ENCODE measurements around the gene KCNJ15.
"Not testable (repeated sequence)": the region's sequence is repeated elsewhere in the genome, so short reads cannot be mapped to it uniquely, and the experiment has no call there.

The KCNJ15 gene

DNA sequence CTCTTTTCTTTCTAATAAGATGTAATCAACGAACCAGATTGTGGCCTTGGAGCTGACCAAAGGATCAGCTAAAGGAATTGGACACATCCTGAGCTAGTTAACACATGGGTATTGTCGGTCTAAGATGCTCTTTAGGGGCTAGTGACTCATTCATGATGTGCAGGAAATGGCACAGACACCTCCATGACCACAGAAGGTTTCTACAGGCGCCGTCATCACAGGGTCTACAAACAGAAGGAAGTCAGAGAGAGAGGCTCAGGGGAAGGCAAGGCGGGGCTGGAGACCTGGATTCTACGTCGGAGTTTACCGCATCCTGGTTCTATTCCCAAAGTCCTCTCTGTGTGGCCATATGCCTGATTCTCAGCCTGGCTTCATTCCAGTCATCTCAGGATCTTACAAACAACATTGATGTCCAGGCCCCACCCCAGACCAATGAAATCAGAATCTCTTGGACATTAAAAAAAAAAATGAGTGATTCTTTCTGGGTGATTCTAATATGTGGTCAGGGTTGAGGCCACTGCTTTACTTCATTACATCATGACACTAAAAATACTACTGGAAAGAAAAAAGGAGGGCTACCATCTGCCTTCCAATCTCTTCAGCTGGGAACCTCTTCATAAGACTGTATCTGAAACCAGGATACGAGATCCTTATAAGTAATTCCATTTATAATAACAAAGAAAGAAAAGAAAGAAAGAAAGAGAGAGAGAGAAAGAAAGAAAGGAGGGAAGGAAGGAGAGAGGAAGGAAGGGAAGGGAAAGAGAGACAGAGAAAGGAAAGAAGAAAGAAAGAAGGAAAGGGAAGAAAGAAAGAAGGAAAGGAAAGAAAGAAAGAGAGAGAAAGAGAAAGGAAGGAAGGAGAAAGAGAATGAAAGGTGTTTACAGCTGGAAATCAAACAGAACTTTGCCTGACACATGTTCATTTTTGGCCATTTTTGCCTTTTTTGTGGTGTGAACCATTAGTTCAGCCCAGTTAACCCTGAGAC, 11.6 kb upstream of the KCNJ15 start:
- no peak for DNase-seq

DNA sequence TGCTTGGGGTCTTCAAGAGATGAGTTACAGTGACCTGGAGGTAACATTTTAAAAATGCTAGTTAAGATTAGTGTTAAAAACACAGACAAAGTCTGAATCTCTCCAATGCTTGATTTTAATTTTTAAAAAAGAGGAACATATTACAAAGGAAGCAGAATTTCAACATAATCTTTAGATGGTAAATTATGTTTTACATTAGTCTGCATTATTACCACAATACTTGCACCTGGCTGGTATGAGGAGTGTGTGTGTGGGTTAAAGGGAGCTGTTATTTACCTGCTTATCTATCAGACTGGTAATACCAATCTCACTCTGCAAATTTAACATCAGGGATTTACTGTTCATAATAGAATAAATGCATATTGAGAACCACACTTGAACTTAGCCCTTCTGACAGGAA, 10.3 kb upstream of the KCNJ15 start:
- no peak for DNase-seq

DNA sequence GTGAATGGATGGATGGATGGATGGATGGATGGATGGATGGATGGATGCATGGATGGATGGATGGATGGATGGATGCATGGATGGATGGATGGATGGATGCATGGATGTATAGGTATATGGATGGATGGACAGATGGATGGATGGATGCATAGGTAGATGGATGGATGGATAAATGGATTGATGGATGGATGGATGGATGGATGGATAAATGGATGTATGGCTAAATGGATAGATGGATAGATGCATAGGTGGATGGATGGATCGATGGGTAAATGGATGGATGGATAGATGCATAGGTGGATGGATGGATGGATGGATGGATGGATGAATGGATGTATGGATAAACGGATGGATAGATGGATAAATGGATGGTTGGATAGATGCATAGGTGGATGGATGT, 9.7 kb upstream of the KCNJ15 start:
- not testable (repeated sequence) for DNase-seq

DNA sequence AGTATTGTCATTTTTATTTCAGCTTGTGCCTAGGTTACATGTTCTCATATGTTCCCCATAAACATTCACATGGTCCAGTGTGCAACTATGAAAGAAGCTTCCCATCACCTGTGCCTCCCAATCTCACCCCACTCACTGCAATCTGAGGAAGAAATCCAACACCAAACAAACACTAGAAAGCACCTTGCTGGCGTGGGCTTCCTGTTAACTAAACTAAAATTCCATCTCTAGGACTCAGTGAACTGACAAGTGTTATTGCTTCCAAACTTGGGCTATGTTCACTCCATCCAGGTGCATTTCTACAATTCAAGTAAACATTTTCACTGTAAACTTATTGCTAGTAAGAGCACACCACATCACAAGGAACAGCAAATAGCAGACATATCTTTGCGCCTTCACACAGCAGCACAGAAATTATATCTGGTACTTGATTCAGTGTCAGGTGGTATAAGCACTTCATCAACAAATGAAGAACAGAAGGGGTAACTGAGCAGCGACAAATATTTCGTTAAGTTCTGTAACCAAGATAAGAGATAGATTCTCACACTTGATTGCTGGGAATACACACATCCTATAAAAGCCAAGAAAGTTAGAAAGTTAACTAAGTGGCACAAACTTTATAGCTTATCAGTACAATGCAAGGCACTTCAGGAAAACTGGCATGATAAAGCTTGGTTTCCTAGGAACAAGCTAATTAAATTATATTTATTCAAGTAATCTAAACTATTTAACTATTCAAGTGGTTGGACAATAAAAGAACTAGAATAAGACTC, 8.9 kb upstream of the KCNJ15 start:
- no peak for DNase-seq

DNA sequence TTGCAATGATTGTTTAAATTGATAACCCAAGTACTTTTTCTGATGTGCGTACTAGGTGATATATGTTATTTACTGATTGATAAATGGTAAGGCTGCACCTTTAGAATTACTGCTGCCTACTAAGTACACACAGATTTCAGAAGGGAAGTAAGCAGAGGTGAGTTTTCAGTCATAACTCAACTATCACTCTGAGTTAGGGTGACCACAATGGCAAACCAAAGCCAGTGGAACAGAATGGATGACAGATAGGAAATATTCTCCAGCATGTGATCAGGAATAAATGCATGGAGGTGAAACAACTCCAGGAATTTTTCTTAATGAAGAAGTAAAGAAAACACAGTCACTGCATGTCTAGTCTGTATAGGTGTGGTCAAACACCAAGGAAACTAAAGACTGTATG, 7.5 kb upstream of the KCNJ15 start:
- no peak for DNase-seq

DNA sequence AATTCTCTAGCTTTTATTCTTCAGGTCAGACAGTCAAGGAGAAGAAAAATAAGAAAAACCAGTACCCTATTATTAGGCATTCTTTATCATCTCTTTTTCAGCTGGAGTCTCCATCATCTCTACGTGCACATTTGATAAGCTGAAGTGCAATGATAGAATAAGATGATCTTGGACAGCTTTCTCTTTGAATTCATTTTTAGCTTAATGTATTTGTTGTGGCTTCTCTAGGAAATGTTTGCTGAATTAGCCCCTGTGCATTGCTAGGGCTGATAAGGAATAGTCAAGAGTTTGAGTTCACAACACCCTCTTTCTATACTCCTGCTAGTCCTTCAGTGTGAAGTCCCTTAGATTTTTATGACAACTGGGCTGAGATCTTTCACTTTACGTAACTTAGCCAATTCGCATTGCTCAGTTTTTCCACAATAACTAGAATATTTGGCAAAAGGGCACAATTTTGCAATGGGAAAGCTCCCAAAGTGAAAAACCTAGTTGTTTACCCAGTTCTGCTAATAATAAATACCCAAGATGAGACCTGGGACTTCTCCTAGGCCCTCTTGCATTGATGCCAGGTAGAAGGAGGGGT, 7.0 kb upstream of the KCNJ15 start:
- DNase-seq, result no peak

DNA sequence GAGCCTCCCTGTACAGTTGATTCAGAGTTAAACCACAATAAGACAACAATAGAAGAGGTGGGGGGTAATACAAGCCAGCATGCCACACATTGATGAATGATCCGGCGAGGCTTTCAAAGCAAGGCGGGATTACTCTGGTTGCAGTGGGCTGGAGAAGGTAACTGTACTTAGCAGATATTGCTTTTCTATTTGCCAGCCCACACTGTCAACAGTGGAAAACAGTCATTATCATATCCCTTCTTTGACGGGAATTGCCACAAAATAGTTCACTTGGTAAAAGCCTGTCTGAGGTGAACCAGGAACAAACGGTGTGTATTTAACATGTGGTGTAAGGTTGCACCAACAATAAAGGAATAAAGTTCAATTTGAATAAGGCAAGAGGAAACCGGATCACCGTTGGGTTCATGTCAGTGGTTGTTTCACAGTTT, 5.8 kb upstream of the KCNJ15 start:
- DNase-seq, result no peak

DNA sequence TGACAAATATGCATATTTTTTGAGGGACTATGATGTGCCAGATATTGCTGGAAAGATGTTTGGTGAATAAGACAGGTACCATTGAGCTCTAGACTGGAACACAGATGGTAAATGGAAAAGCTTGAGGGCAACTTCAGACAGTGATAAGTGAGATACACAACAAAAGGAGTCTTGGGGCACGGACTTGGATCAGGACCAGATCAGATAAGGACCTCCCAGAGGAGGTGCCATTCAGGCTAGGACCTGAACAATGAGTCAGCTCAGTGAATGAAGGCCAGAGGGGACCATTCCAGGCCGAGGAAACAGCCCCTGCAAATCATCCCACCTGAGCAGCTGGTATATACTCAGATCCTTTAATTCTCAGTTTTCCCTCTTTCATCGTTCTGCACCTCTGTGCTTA, 1.8 kb upstream of the KCNJ15 start:
- no peak for DNase-seq

DNA sequence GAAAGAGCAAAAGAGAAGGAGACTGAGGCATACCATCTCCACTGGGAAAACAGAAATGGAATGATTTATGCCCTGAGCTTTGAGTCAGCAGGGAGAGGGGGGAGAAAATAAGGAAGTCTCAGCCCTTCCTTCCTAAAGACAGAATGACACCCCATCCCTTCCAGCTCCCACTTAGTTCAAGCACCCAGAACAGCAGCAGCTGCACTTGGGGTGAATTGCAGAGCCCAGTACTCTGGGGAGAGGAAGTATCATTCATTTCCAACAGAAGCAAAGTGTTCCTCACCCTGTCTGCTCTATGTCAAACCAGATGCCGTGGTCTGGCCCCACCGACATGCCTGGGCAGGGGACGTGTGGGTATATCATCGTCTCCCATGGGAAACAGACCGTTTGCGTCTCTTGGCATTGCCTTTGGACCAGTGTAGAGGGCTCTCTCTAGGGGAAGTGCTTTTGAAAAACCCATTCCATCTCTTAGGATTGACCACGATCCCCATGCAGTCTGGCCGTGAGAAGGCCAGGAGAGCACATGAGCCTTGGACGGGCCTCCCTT, 1.1 kb upstream of the KCNJ15 start:
- DNase-seq, result no peak

DNA sequence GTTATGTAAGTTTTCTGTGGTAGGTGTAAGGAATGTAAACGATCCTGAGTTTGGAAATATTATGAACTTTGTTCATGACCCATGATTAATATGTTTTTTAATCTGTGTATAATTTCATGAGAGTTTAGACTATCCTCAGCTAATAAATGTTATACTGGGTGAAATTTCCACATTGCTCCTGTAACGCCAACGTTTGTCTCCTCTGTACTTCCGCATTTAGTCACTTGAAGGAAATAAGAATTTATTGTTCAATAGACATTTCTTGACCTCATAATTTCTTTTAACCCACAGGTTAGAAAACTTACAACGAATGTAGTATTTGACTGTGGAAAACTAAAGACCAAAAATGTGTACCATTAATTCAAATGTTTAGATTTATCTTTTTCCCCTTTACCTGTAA, 876 bp downstream of the KCNJ15 start:
- no peak for DNase-seq

DNA sequence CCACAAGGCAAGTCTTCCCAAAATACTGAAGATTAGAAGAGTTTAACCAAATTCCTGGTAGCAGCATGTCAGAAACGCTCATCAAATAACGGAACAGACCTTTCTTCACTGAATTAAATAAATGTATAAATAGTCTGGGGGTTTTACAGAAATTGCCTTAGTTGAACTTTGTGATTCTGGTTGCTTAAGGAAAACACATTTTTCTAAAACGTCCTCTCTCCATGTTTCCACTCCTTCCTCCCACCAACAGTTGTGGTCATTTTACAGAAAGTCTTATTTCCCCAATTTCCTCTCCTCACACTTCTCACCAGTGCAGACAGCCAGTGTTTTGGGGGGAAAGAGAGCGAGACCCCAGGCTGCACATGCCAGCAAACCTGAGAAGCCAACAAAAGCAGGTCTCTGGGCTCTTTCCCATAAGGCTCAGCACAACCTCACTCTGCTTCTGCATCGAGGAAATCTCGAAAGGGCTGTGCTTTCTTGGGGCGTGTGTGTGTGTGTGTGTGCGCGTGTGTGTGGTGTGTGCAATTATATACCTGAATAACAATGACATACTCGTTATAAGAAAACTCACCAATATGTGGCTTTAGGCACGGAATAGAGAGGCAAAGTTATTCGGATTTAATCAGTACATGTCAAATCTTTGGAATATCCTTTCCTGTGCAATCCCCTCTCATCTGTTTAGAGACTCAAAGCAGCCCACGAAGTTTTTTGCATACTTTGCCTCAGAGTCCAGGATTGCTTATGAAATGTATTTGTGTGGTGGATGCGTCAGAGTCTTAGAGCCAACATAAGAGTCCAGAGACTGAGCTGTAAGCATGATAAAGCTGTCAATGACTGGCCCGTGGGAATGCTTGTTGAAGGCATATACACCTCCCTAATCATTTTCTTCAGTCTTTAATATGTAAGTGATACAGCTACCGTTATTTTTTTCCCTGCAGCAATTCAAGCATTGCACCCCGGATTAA, 2.0 kb downstream of the KCNJ15 start:
- no peak for DNase-seq

DNA sequence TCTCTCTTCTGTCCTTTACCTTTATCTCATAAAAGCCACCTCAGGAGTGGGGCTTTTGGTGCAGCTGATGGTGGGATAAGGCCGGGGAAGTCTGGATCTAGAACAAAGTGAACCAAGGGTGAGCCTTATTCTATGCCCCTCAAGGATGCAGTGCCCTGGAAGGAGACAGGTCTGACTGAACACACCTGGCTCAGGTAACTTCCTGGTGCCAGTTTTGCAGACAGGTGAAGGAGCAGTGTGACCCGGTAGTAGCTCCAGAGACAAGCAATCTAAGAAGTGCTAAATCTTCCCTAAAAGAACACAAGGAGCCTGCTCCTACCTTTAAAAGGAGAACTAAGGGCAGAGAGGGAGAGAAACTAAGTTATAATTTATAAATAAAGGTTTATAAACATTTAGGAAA, 2.9 kb downstream of the KCNJ15 start:
- no peak for DNase-seq

DNA sequence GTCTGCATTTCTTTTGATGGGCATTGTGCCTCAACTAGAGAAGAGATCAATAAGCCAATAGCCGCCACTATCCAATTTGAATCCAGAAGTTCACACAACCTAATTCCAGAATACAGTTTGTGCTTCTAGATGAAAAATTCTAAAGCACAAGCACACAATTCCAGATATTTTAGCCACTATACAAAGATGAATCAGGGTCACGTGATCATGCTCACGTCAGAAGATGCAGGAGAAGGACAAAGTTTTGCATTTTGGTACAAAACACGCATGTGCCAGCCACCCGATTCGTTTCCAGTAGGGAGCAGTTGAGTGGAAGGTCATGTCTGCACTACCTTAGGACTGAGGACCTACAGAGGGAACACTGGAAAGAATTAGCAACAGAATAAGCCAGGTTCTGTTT, 3.6 kb downstream of the KCNJ15 start:
- DNase-seq, result no peak

DNA sequence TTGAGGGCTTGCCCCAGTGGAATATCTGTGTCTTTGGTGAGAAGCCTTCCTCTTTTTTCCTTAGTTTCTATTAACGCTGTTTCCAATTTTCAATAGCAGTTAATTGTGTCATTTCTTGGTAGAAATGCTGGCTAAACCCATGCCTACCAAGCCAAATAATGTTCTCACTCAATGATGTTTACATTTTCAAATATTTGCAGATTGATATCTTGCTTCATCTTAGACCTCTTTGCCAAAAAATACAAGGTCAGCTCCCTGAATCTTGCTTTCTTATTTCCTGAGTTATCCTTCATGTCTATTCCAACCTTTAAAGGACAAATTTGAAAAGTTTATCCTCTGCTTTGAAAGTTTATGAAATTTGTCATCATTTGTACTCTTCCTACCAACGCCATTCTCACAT, 5.1 kb downstream of the KCNJ15 start:
- DNase-seq, result no peak

DNA sequence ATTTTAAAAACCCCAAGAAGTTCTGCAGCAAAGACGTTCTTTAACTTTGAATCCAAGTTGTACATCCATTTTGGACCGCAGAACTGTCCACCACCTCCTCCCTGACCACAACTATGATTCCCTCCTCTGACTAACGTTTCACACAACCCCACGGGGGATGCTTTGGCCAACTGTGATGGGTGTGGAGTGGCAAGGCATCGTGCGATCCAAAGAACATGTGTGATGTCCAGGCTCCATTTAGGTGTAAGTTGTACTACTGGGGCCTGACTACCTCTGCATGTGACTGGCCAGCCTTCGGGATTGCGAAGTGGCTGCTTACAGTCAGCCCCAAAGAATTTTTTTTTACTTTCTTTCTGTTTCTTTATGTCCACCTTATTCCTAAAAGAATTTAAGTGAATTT, 6.7 kb downstream of the KCNJ15 start:
- DNase-seq, result no peak

DNA sequence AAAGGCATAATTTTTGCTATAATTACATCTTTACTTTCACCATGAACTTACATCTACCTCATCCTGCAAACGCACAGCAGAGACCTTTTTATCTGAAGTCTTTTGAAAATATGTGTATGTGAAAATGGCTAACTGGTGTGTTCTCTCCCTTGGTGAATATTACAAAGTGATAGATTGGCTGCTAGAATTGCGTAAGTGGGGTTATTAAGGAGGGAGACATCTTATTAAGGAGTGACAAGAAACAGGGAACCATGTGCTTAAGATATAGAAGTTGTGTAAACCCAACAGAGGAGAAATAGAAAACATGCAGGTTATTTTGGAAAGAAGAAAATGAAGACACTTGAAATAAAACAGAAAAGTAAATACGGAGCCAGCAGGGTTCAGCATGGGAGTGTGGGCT, 7.8 kb downstream of the KCNJ15 start:
- no peak for DNase-seq

DNA sequence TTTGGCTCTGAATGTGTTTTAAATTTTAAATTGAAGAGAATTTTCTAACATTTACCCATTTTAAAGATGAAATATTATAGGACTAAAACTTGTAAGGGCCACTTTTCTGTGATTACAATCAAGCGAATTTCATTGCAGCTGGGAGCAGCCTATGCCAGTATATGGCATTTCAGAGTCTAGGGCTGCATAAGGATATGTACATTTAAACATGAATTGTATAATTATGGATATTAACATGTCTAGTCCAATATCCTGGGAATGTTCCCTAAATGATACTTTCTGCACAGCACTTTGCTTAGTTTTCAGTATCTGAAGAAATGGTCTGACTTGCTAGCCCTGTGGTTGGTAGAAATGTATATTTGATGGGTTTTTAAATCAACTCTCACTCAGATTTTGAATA, 8.4 kb downstream of the KCNJ15 start:
- no peak for DNase-seq

DNA sequence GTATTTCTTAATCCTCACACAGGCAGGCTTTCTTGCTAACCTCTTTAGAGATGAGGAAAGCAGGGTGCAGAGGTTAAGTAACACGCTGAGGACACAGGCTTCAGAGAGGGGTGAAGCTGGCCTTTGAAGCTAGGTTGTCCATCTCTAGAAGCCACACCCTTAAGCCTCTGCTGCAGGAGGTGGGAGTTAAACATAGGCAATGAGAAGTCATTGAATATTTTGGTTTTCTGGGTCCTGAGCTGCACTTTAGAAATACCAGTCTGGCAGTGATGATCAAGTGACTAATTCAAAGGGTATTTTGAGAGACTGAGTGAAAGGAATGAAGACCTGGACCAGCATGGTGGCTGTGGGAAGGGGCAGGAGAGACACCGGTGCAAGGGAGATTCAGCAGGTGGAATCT, 9.9 kb downstream of the KCNJ15 start:
- DNase-seq, result no peak

DNA sequence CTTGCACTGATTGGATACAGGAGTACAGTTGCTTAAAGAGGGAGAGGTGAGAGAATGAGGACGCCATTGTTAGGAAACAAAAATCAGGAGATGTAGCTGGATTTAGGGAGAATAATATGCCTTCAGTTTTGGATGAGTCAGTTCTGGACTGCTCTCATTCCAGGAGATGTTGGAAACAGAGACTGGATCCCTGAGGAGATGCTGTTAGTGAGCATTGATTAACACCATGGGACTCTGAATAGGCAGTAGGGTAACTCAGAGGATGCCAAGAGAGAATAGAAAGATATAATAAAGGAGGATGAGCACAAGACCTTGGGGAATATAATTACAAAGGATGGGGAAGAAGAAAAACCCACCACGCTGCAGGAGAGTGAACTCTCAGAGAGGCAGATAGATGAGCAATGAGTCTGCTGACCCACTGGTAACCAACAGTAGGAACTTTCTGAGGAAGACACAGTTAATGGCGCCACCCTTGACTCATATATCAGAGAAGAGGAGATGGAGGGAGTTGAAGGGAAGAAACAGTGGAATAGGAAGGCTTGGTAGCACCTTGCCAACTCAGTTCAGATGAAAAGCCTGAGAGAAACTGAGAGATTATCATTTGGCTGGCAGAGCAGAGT, 10.5 kb downstream of the KCNJ15 start:
- DNase-seq, result no peak

DNA sequence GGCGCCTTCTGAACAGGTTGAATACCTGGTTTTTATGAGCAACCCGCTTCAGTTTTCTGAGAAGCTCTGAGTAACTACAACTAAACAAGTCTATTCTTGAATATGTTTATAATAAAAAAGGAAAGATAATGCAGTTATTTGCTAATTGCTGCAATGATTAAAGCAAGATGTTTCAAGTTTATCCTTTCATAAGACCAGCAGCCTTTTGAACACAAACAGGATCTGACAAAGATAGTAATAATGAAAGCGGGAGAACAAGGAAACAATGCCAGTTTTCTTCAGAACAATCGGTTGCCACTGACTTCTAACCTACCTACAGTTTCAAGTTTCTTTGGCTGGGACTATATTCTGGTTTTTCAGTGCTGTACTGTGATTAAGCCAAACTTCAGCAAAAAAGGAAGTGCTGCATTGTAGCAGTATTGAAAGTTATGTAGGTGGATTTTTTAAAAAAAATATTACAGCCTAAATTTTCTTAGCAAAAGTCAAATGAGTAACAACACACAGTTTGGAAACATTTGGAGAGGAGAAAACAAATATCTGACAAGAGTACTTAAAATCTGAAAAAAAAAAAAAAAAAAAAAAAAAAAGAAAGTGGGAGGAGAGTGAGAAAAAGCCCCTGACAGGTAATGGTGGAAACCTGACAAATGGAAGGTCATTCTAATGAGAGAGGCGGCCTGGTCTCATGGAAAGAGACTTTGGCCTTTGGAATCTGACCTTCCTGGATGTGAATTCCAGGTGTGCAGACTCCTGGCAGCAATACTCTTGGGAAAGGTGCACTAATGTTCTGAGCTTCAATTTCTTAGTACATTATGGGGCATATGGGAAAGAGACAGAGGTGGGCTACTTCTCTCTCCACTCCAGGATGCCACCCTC, 11.4 kb downstream of the KCNJ15 start:
- DNase-seq, result no peak
